OCI-LY1 (cell line): ENCODE data around the gene PTPRD.

Experiments used
- CTCF ChIP-seq: fragments of 200-600 bp; sonication (generic), shearing (Covaris generic); IDR thresholded peaks from 2 replicates; pipeline ENCODE4 v1.5.1; 2017; ENCODE audit warnings: mild to moderate bottlenecking, antibody characterized with exemption, low read length, moderate library complexity, mixed read lengths
- EZH2 ChIP-seq: fragments of 200-600 bp; sonication (generic), shearing (Covaris generic); IDR thresholded peaks from 2 replicates; pipeline ENCODE4 v1.8.0; 2017; ENCODE audit warnings: borderline replicate concordance, mixed run types, mild to moderate bottlenecking, antibody characterized with exemption, low read length, moderate library complexity, mixed read lengths

GRCh38 chr9:9623506-9623905 lies 989.3 kb downstream of the PTPRD start:
- TF ChIP-seq CTCF (no peak), EZH2 (no peak)
